PC-9 (cell line): ENCODE data around the gene CHD5. TPM values are rescaled to one million over a fixed set of nuclear protein-coding genes. Genes with fewer than 3 reads are reported as not detected.

Experiments used
- BruUV-seq: library from RNA; stranded (reverse); fragments of 400-500 nt; replicated peaks from 2 replicates; lab custom pipeline; 2021; lab: Mats Ljungman, UMichigan
- CTCF ChIA-PET: fragments of 300-600 bp; sonication (Branson Sonifier 250); formaldehyde crosslinking; loops from one replicate; lab custom pipeline; 2022; ENCODE audit warnings: antibody characterized with exemption; lab: Charles Lee
- POLR2A ChIA-PET: fragments of 300-600 bp; sonication (Branson Sonifier 250); formaldehyde crosslinking; loops from one replicate; lab custom pipeline; 2022; ENCODE audit warnings: antibody characterized with exemption; ENCODE audit not compliant: unreplicated experiment; lab: Charles Lee
- DNase-seq, 2 experiments: peaks; one replicate each; pipeline versions ENCODE4 v3.0.0 to v3.0.0-alpha.2; 2015 to 2022; ENCODE audit warnings: mixed read lengths in 1 of 2
- H2AFZ ChIP-seq: fragments of 200-600 bp; sonication (generic); 2 replicates; pipeline ENCODE4 v1.8.1; 2017; ENCODE audit warnings: antibody characterized with exemption
- H3F3A ChIP-seq: fragments of 200-600 bp; sonication (generic); 2 replicates; pipeline ENCODE4 v1.8.1; 2017; ENCODE audit warnings: antibody characterized with exemption, mild to moderate bottlenecking, low read depth; ENCODE audit not compliant: insufficient read depth
- H3K27ac ChIP-seq: fragments of 200-600 bp; sonication (generic); 2 replicates; pipeline ENCODE4 v1.6.1; 2016; ENCODE audit warnings: mixed run types
- H3K27me3 ChIP-seq: fragments of 200-600 bp; sonication (generic); 2 replicates; pipeline ENCODE4 v1.6.1; 2016; ENCODE audit warnings: low read depth, mixed run types; ENCODE audit not compliant: insufficient read depth
- H3K36me3 ChIP-seq: fragments of 200-600 bp; sonication (generic); 2 replicates; pipeline ENCODE4 v1.6.1; 2016; ENCODE audit warnings: low read depth, mixed run types
- H3K4me1 ChIP-seq: fragments of 200-600 bp; sonication (generic); replicated peaks from 2 replicates; pipeline ENCODE4 v1.6.1; 2016; ENCODE audit warnings: mixed run types; ENCODE audit not compliant: insufficient read depth
- H3K4me2 ChIP-seq: fragments of 200-600 bp; sonication (generic); 2 replicates; pipeline ENCODE4 v1.6.1; 2017; ENCODE audit warnings: mixed run types
- H3K4me3 ChIP-seq: fragments of 200-600 bp; sonication (generic); 2 replicates; pipeline ENCODE4 v1.6.1; 2016; ENCODE audit warnings: mixed run types
- H3K79me2 ChIP-seq: fragments of 200-600 bp; sonication (generic); 2 replicates; pipeline ENCODE4 v1.6.1; 2017; ENCODE audit warnings: low read depth, mixed run types
- H3K9me2 ChIP-seq: fragments of 200-600 bp; sonication (generic); 2 replicates; pipeline ENCODE4 v1.8.1; 2017; ENCODE audit warnings: mild to moderate bottlenecking; ENCODE audit not compliant: insufficient read depth
- H3K9me3 ChIP-seq: fragments of 200-600 bp; sonication (generic); 2 replicates; pipeline ENCODE4 v1.8.1; 2016; ENCODE audit warnings: low read depth; ENCODE audit not compliant: insufficient read depth
- H4K20me1 ChIP-seq: fragments of 200-600 bp; sonication (generic); 2 replicates; pipeline ENCODE4 v1.8.1; 2017; ENCODE audit not compliant: insufficient read depth
- CTCF ChIP-seq: fragments of 200-600 bp; sonication (generic); conservative IDR thresholded peaks from 2 replicates; pipeline ENCODE4 v1.6.1; 2017; ENCODE audit warnings: mixed run types, antibody characterized with exemption, mild to moderate bottlenecking, moderate library complexity
- EZH2 ChIP-seq: fragments of 200-600 bp; sonication (generic); IDR thresholded peaks from 2 replicates; pipeline ENCODE4 v1.8.0; 2017; ENCODE audit warnings: antibody characterized with exemption, low read depth
- intact Hi-C: fragments of 100-400 bp; cut with micrococcal nuclease; formaldehyde crosslinking; loops from one replicate; pipeline ENCODE4 v1.10.0; 2022; ENCODE audit not compliant: unreplicated experiment
- total RNA-seq: library from RNA; stranded (reverse); gene quantifications from 2 replicates; pipeline ENCODE4 v1.2.3, GENCODE V29; 2021

CHD5 gene
- total RNA-seq, 1 experiment from 2014 or later: 0.50 TPM

- no peak overlapping the region for H3K4me2 ChIP-seq
- peaks cover under 1% of the 10 kb centered on the region; the same call in 1 of the 2 replicates for H3K27me3 ChIP-seq
- no peak for DNase-seq
- intact Hi-C loops: loop anchor here (2.0 kb wide), 1 partner anchor 39 kb away; no protein-coding TSS in a partner anchor
- no peaks in the 10 kb centered on the region for H3F3A ChIP-seq
- H3K36me3 ChIP-seq: no peaks in the 10 kb centered on the region
- H3K27ac ChIP-seq: no peak overlapping the region
- H3K79me2 ChIP-seq: no peaks in the 10 kb centered on the region
- POLR2A ChIA-PET: no interaction called here
- no peak overlapping the region for H3K4me3 ChIP-seq
- CTCF ChIA-PET: no interaction called here
- no peak for TF ChIP-seq EZH2
- no peak for TF ChIP-seq CTCF
- no peaks in the 10 kb centered on the region for H3K4me1 ChIP-seq
- no peaks in the 10 kb centered on the region for H4K20me1 ChIP-seq
- H3K9me3 ChIP-seq: no peaks in the 10 kb centered on the region
- no TSS peak for BruUV-seq
- H2AFZ ChIP-seq: no peak overlapping the region
- no peaks in the 10 kb centered on the region for H3K9me2 ChIP-seq
These were observed 82.3 kb downstream of the CHD5 start for GRCh38 chr1:6097824-6098223.

- H3K9me2 ChIP-seq: no peaks in the 10 kb centered on the region
- BruUV-seq: no TSS peak
These were observed 83.0 kb downstream of the CHD5 start for GRCh38 chr1:6097117-6097595.

GRCh38 chr1:6096243-6097116 lies 83.6 kb downstream of the CHD5 start:
- H3K9me2 ChIP-seq: no peaks in the 10 kb centered on the region
- no peaks in the 10 kb centered on the region for H3K4me1 ChIP-seq
- no peak overlapping the region for H3K27ac ChIP-seq
- no peak overlapping the region for H2AFZ ChIP-seq
- H3K4me3 ChIP-seq: no peak overlapping the region
- no peak overlapping the region for H3K4me2 ChIP-seq
- no TSS peak for BruUV-seq
- CTCF ChIA-PET: no interaction called here
- H4K20me1 ChIP-seq: no peaks in the 10 kb centered on the region
- DNase-seq: no peak
- no peaks in the 10 kb centered on the region for H3K27me3 ChIP-seq
- no peaks in the 10 kb centered on the region for H3K9me3 ChIP-seq
- H3F3A ChIP-seq: no peaks in the 10 kb centered on the region
- H3K36me3 ChIP-seq: no peaks in the 10 kb centered on the region
- TF ChIP-seq EZH2: no peak
- TF ChIP-seq CTCF: no peak
- intact Hi-C loops: no loop called here
- no peaks in the 10 kb centered on the region for H3K79me2 ChIP-seq
- POLR2A ChIA-PET: interaction anchor here (0.6 kb wide), 1 partner anchor 38 kb away, joined by 4 read pairs; no protein-coding TSS in a partner anchor

More at GRCh38 chr1:6097117-6097595, 83.0 kb downstream of the CHD5 start:
- H3K27me3 ChIP-seq: no peaks in the 10 kb centered on the region
- no peaks in the 10 kb centered on the region for H3K79me2 ChIP-seq
- no peaks in the 10 kb centered on the region for H3F3A ChIP-seq
- no peaks in the 10 kb centered on the region for H3K4me1 ChIP-seq
- DNase-seq: no peak
- no peaks in the 10 kb centered on the region for H3K36me3 ChIP-seq
- H4K20me1 ChIP-seq: no peaks in the 10 kb centered on the region
- no peak overlapping the region for H3K4me3 ChIP-seq
- H3K9me3 ChIP-seq: no peaks in the 10 kb centered on the region
- H3K27ac ChIP-seq: no peak overlapping the region
- H2AFZ ChIP-seq: no peak overlapping the region
- TF ChIP-seq EZH2 (no peak), CTCF (no peak)
- no peak overlapping the region for H3K4me2 ChIP-seq
- intact Hi-C loops: no loop called here
- CTCF ChIA-PET: no interaction called here
- POLR2A ChIA-PET: interaction anchor here (0.6 kb wide), 1 partner anchor 38 kb away, joined by 4 read pairs; no protein-coding TSS in a partner anchor
